ENCODE data around the gene SEMA5B. TPM values are rescaled to one million over a fixed set of nuclear protein-coding genes. Genes with fewer than 3 reads are reported as not detected.

SEMA5B gene
- total RNA-seq, 1 donor from 2014 or later = 1.1 TPM

DNA sequence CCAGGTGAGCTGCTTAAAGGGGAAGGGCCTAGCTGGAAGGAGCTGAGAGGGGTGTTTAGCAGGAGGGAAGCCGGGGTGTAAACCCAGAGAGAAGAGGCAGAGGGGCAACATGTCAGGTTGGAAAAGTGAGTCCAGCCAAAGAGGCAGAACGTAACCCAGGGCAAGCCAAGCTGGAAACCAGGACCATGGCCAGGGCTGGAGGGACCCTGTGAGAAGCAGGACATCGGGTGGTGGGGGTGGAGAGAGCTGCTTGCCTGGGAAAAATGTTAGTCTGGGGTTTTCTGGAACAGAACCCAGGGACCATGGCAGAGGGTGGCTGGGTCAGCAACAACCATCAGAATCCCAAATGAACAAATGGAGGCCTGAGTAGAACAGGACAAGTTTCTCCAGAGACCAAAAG is 32.6 kb downstream of the SEMA5B start:
- TF ChIP-seq CTCF (IDR thresholded peaks at IDR 0.05; ENCODE audit: unreplicated experiment) = no peak
- Mint-ChIP-seq H3K4me3 (ENCODE audit: unreplicated experiment) (no peak overlapping the region), H3K4me1 (ENCODE audit: unreplicated experiment) (no peaks in the 10 kb centered on the region), H3K36me3 (ENCODE audit: low read depth, unreplicated experiment) (no peaks in the 10 kb centered on the region), H3K27ac (ENCODE audit: unreplicated experiment) (no peak overlapping the region), H3K27me3 (ENCODE audit: unreplicated experiment) (peaks cover 6% of the 10 kb centered on the region), H3K9me3 (ENCODE audit: unreplicated experiment) (no peaks in the 10 kb centered on the region)
- DNase-seq (ENCODE audit: low spot score) = no peak

DNA sequence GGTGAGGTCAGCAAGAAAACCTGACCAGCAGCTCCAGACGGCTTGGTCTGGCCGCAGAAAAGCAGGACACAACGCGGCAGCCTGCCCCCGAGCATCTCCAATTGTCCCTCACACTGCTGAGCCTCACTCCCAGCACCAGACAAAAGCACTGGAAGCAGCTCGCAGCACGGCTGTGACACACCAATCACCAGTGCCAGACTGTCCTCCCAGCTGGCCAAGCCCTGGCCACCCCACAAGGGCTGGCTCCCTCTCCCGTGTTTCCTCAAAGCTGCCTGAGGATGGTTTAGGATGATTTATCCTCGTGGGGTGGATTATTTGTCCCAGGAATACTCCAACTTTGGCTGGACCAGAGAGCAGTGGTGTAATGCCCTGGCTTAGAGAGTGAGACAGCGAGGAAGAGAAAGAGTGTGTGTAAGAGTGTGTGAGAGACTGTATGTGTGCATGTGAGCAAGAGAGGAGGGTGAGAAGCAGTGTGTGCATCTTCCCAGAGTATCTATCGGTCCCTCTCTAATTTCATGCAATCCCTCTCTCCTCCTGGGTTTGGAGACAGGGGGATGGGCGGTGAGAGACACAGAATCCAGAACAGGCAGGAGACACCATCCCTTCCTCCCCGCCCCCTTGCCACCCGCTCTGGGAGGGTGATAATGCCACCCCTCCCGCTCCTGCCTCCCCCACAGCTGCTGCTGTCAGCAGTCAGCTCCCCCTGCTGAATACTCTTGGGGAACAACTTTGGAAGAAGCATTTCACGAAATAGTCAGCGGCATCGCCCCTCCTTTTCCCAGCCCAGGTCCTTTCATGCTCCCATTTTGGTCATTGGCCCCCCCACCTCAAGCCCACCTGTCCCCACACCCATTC is 34.2 kb downstream of the SEMA5B start:
- no peaks in the 10 kb centered on the region for H3K4me1 Mint-ChIP-seq (ENCODE audit: unreplicated experiment)
- no peak for DNase-seq (ENCODE audit: low spot score)
- peaks cover 6% of the 10 kb centered on the region for H3K27me3 Mint-ChIP-seq (ENCODE audit: unreplicated experiment)

DNA sequence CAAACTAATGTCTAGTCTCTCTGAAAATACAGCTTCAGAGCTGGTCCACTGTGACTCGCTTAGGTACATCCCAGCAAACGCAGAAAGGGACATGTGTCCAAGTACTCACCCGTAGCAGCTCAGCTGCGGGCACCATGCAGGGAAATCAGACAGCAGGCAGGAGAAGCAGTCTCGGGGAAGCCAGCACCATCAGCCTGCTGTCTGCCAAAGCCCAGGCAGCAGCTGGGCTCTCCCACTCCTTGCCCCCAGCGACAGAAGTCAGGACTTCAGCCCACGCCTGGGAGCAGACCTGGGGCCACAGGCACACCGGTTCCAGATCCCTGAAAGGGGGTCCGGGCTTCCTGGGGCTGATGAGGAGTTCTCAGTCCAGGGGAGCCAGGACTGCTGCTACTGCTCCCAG is 34.9 kb downstream of the SEMA5B start:
- Mint-ChIP-seq H3K4me1 (ENCODE audit: unreplicated experiment) (no peaks in the 10 kb centered on the region), H3K36me3 (ENCODE audit: low read depth, unreplicated experiment) (no peaks in the 10 kb centered on the region), H3K9me3 (ENCODE audit: unreplicated experiment) (no peaks in the 10 kb centered on the region), H3K4me3 (ENCODE audit: unreplicated experiment) (no peak overlapping the region), H3K27me3 (ENCODE audit: unreplicated experiment) (peaks cover 3% of the 10 kb centered on the region), H3K27ac (ENCODE audit: unreplicated experiment) (no peak overlapping the region)
- no peak for TF ChIP-seq CTCF (IDR thresholded peaks at IDR 0.05; ENCODE audit: unreplicated experiment)
- no peak for DNase-seq (ENCODE audit: low spot score)

More for the DNA sequence above, 34.2 kb downstream of the SEMA5B start:
- Mint-ChIP-seq H3K27ac (ENCODE audit: unreplicated experiment) (no peak overlapping the region), H3K36me3 (ENCODE audit: low read depth, unreplicated experiment) (no peaks in the 10 kb centered on the region), H3K9me3 (ENCODE audit: unreplicated experiment) (no peaks in the 10 kb centered on the region), H3K4me3 (ENCODE audit: unreplicated experiment) (no peak overlapping the region)
- no peak for TF ChIP-seq CTCF (IDR thresholded peaks at IDR 0.05; ENCODE audit: unreplicated experiment)

DNA sequence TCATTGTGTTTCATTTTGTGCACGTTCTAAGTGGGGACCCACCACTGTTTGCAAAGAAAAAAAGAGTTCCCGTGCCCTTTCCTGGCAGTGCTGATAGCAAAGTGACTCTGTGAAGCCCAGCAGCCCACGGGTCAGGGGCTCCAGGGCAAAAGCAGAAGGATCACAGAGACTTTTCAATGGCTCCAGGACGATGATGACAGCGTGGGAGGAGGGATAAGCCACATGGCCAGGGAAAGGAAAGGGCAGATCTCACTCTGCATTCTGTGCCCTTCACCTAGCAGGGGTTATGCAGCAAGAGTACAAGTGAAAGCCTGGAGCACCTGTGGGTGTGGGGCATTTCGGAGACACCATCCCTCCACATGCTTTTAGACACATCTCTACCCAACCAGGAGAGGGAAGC is 35.4 kb downstream of the SEMA5B start:
- H3K36me3 Mint-ChIP-seq (ENCODE audit: low read depth, unreplicated experiment) = no peaks in the 10 kb centered on the region
- H3K4me3 Mint-ChIP-seq (ENCODE audit: unreplicated experiment) = no peak overlapping the region
- H3K4me1 Mint-ChIP-seq (ENCODE audit: unreplicated experiment) = no peaks in the 10 kb centered on the region
- no peak for TF ChIP-seq CTCF (IDR thresholded peaks at IDR 0.05; ENCODE audit: unreplicated experiment)
- H3K27me3 Mint-ChIP-seq (ENCODE audit: unreplicated experiment) = peaks cover 3% of the 10 kb centered on the region
- no peak overlapping the region for H3K27ac Mint-ChIP-seq (ENCODE audit: unreplicated experiment)
- no peaks in the 10 kb centered on the region for H3K9me3 Mint-ChIP-seq (ENCODE audit: unreplicated experiment)
- no peak for DNase-seq (ENCODE audit: low spot score)

- no peak for TF ChIP-seq CTCF (IDR thresholded peaks at IDR 0.05; ENCODE audit: unreplicated experiment)
- H3K4me3 Mint-ChIP-seq (ENCODE audit: unreplicated experiment) = no peak overlapping the region
- no peak overlapping the region for H3K27ac Mint-ChIP-seq (ENCODE audit: unreplicated experiment)
- H3K4me1 Mint-ChIP-seq (ENCODE audit: unreplicated experiment) = peaks cover 3% of the 10 kb centered on the region
- peaks cover 4% of the 10 kb centered on the region for H3K27me3 Mint-ChIP-seq (ENCODE audit: unreplicated experiment)
- no peak for DNase-seq (ENCODE audit: low spot score)
- no peaks in the 10 kb centered on the region for H3K36me3 Mint-ChIP-seq (ENCODE audit: low read depth, unreplicated experiment)
- no peaks in the 10 kb centered on the region for H3K9me3 Mint-ChIP-seq (ENCODE audit: unreplicated experiment)
Observed at GRCh38 chr3:122991236-122991985, 36.2 kb downstream of the SEMA5B start.
